Measurements from ENCODE around the gene MS4A8.

Gene MS4A8, protein sequence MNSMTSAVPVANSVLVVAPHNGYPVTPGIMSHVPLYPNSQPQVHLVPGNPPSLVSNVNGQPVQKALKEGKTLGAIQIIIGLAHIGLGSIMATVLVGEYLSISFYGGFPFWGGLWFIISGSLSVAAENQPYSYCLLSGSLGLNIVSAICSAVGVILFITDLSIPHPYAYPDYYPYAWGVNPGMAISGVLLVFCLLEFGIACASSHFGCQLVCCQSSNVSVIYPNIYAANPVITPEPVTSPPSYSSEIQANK

DNA sequence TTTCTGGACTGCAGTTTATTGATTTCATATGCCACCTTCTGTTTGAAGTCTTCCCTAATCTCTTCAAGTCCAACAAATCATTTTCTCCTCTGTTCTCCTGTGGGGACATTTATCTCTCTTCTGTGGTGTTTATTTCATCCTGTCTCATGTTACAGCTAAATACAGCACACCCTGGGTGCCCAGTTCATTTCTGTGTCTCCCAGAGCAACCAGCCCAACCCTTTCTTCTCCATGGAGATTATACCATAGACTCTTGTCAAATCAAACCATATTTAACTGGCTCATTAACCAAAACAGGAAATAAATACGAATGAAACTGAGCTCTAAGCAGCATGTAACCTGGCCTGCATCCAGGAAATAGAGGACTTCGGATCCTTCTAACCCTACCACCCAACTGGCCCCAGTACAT lies at the start of gene MS4A8:
TSS of gene MS4A8 (plus strand) at position 329 of the 408 bp plus-strand sequence. CDS start 1,249 bp downstream, outside the sequence.
- no peak for ATAC-seq
- no peak for TF ChIP-seq ZNF70 (CRISPR knock-in tag; IDR thresholded peaks at IDR 0.05)
- no peak for TF ChIP-seq GLIS3 (CRISPR knock-in tag; IDR thresholded peaks at IDR 0.05)
- TF ChIP-seq, protein P1, sequence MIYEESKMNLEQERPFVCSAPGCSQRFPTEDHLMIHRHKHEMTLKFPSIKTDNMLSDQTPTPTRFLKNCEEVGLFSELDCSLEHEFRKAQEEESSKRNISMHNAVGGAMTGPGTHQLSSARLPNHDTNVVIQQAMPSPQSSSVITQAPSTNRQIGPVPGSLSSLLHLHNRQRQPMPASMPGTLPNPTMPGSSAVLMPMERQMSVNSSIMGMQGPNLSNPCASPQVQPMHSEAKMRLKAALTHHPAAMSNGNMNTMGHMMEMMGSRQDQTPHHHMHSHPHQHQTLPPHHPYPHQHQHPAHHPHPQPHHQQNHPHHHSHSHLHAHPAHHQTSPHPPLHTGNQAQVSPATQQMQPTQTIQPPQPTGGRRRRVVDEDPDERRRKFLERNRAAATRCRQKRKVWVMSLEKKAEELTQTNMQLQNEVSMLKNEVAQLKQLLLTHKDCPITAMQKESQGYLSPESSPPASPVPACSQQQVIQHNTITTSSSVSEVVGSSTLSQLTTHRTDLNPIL (CRISPR knock-in tag; IDR thresholded peaks at IDR 0.05; ENCODE audit: low read depth): no peak
- no peak for TF ChIP-seq ARNTL (CRISPR knock-in tag; IDR thresholded peaks at IDR 0.05; ENCODE audit: borderline replicate concordance, low read depth)
- TF ChIP-seq RARB (CRISPR knock-in tag; IDR thresholded peaks at IDR 0.05): no peak
- TF ChIP-seq SNAI2 (CRISPR knock-in tag; IDR thresholded peaks at IDR 0.05): no peak
- no peak for TF ChIP-seq OSR1 (CRISPR knock-in tag; IDR thresholded peaks at IDR 0.05)
- TF ChIP-seq ZC3H10 (CRISPR knock-in tag; IDR thresholded peaks at IDR 0.05): no peak
- TF ChIP-seq, protein P2, sequence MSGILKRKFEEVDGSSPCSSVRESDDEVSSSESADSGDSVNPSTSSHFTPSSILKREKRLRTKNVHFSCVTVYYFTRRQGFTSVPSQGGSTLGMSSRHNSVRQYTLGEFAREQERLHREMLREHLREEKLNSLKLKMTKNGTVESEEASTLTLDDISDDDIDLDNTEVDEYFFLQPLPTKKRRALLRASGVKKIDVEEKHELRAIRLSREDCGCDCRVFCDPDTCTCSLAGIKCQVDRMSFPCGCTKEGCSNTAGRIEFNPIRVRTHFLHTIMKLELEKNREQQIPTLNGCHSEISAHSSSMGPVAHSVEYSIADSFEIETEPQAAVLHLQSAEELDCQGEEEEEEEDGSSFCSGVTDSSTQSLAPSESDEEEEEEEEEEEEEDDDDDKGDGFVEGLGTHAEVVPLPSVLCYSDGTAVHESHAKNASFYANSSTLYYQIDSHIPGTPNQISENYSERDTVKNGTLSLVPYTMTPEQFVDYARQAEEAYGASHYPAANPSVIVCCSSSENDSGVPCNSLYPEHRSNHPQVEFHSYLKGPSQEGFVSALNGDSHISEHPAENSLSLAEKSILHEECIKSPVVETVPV (CRISPR knock-in tag; IDR thresholded peaks at IDR 0.05): no peak
- no peak for TF ChIP-seq TOX (CRISPR knock-in tag; IDR thresholded peaks at IDR 0.05; ENCODE audit: borderline replicate concordance)

DNA sequence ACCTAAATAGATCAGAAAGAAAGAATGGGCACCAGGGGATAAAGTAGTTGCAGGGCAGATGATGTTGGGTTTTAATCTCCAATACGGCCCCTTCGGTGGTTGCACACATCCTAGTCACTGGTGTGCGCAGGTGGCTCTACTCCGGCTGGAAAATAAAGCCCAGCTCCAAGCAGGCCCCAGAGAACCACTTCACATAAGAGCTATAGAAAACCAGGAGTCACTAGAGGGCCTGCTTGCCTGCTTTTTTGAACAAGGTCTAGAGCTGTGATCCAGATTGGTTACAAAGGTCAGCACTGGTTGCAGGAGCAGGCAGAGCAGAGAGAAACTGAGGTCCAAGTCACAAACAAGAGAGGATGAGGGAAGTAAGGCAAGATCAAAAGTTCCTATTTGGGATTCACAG lies 41.5 kb upstream of the MS4A8 start:
- TF ChIP-seq ARNTL (CRISPR knock-in tag; IDR thresholded peaks at IDR 0.05; ENCODE audit: borderline replicate concordance, low read depth) (no peak), TCF4 (CRISPR knock-in tag; IDR thresholded peaks at IDR 0.05; ENCODE audit: borderline replicate concordance) (no peak)
- TF ChIP-seq, protein P3, sequence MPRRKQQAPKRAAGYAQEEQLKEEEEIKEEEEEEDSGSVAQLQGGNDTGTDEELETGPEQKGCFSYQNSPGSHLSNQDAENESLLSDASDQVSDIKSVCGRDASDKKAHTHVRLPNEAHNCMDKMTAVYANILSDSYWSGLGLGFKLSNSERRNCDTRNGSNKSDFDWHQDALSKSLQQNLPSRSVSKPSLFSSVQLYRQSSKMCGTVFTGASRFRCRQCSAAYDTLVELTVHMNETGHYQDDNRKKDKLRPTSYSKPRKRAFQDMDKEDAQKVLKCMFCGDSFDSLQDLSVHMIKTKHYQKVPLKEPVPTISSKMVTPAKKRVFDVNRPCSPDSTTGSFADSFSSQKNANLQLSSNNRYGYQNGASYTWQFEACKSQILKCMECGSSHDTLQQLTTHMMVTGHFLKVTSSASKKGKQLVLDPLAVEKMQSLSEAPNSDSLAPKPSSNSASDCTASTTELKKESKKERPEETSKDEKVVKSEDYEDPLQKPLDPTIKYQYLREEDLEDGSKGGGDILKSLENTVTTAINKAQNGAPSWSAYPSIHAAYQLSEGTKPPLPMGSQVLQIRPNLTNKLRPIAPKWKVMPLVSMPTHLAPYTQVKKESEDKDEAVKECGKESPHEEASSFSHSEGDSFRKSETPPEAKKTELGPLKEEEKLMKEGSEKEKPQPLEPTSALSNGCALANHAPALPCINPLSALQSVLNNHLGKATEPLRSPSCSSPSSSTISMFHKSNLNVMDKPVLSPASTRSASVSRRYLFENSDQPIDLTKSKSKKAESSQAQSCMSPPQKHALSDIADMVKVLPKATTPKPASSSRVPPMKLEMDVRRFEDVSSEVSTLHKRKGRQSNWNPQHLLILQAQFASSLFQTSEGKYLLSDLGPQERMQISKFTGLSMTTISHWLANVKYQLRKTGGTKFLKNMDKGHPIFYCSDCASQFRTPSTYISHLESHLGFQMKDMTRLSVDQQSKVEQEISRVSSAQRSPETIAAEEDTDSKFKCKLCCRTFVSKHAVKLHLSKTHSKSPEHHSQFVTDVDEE (CRISPR knock-in tag; IDR thresholded peaks at IDR 0.05): no peak

DNA sequence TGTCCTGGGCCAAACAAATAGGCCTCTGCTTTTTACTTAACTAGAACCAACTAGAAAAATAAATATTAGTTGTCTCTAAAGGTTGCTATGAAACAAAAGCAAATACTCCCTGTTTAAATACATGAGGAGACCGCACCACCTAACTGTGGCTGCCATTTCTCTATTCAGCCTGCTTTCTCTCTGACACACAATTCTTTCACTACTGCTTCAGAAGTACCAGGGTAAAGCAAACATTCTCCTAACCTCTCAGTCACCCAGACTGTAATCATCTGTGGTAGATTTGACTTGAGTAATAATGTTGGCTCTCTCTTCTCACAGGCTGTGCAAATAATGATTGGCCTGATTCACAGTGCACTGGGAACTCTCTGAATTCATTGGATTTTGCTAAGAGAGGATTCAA lies 41.0 kb upstream of the MS4A8 start:
- no peak for ATAC-seq
- TF ChIP-seq RARB (CRISPR knock-in tag; IDR thresholded peaks at IDR 0.05) (no peak), CSDC2 (CRISPR knock-in tag; IDR thresholded peaks at IDR 0.05) (no peak), ARNTL (CRISPR knock-in tag; IDR thresholded peaks at IDR 0.05; ENCODE audit: borderline replicate concordance, low read depth) (no peak), OSR1 (CRISPR knock-in tag; IDR thresholded peaks at IDR 0.05) (no peak), ISL1 (CRISPR knock-in tag; IDR thresholded peaks at IDR 0.05) (no peak), ZFP3 (CRISPR knock-in tag; IDR thresholded peaks at IDR 0.05) (no peak), ZNF565 (CRISPR knock-in tag; conservative IDR thresholded peaks at IDR 0.05; ENCODE audit: low read depth) (no peak), ZFP30 (CRISPR knock-in tag; IDR thresholded peaks at IDR 0.05) (no peak)
- TF ChIP-seq, protein P2 (CRISPR knock-in tag; IDR thresholded peaks at IDR 0.05): no peak

More for the DNA sequence above, 41.5 kb upstream of the MS4A8 start:
- ATAC-seq: no peak

DNA sequence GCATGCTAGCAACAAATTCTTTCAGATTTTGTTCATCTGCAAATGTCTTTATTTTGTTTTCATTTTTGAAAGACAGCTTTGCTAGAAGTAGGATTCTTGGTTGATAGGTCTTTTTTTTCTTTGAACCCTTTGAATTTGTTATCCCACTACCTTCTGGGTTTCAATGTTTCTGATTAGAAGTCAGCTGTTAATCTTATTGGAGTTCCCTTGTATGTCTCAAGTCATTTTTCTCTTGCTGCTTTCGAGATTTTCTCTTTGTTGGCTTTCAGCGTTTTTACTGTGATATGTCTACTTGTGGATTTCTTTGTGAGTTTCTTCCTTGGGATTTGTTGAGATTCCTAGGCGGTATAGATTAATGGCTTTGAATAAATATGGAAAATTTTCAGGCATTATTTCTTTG lies 27.2 kb upstream of the MS4A8 start:
- no peak for ATAC-seq
- no peak for TF ChIP-seq SNAI2 (CRISPR knock-in tag; IDR thresholded peaks at IDR 0.05)
- TF ChIP-seq ZNF70 (CRISPR knock-in tag; IDR thresholded peaks at IDR 0.05): no peak
- no peak for TF ChIP-seq PPARA (CRISPR knock-in tag; IDR thresholded peaks at IDR 0.05; ENCODE audit: borderline replicate concordance)
- TF ChIP-seq, protein P3 (CRISPR knock-in tag; IDR thresholded peaks at IDR 0.05): no peak
- TF ChIP-seq RARB (CRISPR knock-in tag; IDR thresholded peaks at IDR 0.05): no peak
- TF ChIP-seq, protein P2 (CRISPR knock-in tag; IDR thresholded peaks at IDR 0.05): no peak
- TF ChIP-seq, protein P1 (CRISPR knock-in tag; IDR thresholded peaks at IDR 0.05; ENCODE audit: low read depth): no peak
- TF ChIP-seq GLIS3 (CRISPR knock-in tag; IDR thresholded peaks at IDR 0.05): no peak
- TF ChIP-seq ZNF565 (CRISPR knock-in tag; conservative IDR thresholded peaks at IDR 0.05; ENCODE audit: low read depth): no peak
- no peak for TF ChIP-seq ESRRG (CRISPR knock-in tag; IDR thresholded peaks at IDR 0.05)
- TF ChIP-seq TOX (CRISPR knock-in tag; IDR thresholded peaks at IDR 0.05; ENCODE audit: borderline replicate concordance): no peak
- TF ChIP-seq TCF4 (CRISPR knock-in tag; IDR thresholded peaks at IDR 0.05; ENCODE audit: borderline replicate concordance): no peak
- TF ChIP-seq ZNF8 (CRISPR knock-in tag; IDR thresholded peaks at IDR 0.05): no peak

Measured in SK-N-SH treated with all-trans-retinoic acid at 6 μM for 48 hours (cell line).